HG03469 (cell line): ENCODE results near the gene SLC9A6.

Source experiments
- ATAC-seq: cut with Tn5 transposase; IDR thresholded peaks from one replicate; pipeline ENCODE4 v1.9.1; 2021; ENCODE audit warnings: mild to moderate bottlenecking, moderate library complexity, moderate number of reproducible peaks; ENCODE audit not compliant: unreplicated experiment

The SLC9A6 gene

DNA sequence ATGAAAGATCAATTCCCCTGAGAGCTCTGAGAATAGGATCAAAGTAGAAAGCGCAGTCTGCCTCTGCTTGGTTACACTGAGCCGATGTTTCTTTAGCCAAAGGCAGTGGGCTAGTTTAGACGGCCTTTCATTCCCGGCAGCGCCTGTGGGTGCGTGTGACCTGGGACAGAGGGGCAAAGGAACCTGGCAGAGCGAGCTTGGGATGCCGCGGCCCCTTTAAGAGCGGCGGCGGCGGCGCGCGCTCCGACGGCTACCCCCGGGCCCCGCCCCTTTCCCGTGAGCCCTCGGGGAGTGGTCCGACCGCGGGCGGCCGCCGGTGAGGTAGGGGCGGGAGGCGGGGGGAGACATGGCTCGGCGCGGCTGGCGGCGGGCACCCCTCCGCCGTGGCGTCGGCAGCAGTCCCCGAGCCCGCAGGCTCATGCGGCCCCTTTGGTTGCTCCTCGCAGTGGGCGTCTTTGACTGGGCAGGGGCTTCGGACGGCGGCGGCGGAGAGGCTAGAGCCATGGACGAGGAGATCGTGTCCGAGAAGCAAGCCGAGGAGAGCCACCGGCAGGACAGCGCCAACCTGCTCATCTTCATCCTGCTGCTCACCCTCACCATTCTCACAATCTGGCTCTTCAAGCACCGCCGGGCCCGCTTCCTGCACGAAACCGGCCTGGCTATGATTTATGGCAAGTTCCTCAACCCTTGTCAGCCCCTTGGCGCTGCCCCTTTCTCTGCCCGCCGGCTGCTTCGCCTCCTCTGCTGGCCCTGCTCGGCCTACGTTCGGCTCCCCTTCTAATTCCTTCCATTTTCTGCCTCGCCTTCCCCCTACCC is at the start of gene SLC9A6:
TSS of gene SLC9A6 (plus strand) at position 279 of the 816 bp plus-strand sequence. CDS start at position 503, 224 bp downstream.
- ATAC-seq: peak; percentile 72

DNA sequence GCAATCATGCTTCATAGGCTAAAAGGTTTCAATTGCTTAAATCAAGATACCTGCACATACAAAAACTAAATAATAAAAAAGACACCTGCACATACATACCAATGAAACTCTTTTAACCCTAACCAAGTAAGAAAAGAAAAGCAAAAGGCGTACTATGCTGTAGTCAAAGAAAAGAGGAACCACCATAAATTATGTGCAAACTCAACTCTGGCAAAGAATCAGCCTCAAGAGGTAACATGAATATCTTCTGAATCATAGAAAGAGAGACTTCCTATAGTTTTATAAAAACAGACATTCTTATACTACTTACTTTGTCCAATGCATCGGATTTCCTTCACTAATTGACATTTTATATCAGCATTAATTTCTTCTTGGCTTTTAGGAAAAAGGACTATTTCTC is 40.7 kb upstream of the SLC9A6 start:
- ATAC-seq: no peak

DNA sequence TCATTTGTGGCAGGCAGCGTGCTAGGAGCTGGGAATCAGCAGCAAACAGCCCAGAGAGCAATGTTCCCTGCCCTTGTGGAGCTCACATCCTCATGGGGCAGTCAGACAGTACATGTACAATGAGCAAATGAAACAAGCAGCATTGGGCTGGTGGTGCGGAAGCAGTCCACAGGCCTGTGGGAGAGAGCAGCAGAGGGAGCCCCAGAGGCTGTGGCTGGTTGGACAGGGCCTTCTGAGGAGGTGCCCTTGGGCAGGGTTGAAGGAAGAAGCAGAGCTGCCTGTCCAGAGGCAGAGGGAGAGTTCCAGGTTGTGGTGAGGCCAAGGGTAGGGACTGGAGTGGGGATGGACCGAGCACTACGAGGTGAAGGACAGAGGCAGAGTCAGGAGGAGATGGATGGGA is 33.9 kb upstream of the SLC9A6 start:
- no peak for ATAC-seq

DNA sequence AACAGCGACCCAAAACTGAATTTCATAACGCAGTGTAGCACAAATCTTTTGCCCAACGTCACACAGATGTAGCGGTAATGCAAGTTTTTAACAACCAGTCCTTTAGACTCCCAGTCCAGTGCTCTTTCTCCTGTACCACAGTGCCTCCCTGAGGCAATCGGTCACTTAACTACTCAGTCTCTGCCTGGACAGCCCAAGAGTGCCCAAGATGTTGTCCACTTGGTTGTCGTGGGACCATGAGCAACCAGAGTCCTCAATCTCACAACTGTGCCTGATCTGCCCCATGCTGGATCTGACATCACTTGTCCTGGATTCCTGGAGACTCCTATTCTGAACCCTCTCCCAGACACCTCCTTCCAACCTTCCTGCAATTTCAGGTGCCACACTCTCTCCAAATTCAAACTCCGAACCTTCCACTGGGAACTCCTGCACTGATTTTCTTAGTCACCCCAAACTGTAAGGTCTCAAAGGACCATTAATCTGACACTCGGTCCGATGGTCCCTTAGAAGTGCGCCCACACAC is 12.1 kb upstream of the SLC9A6 start:
- no peak for ATAC-seq

DNA sequence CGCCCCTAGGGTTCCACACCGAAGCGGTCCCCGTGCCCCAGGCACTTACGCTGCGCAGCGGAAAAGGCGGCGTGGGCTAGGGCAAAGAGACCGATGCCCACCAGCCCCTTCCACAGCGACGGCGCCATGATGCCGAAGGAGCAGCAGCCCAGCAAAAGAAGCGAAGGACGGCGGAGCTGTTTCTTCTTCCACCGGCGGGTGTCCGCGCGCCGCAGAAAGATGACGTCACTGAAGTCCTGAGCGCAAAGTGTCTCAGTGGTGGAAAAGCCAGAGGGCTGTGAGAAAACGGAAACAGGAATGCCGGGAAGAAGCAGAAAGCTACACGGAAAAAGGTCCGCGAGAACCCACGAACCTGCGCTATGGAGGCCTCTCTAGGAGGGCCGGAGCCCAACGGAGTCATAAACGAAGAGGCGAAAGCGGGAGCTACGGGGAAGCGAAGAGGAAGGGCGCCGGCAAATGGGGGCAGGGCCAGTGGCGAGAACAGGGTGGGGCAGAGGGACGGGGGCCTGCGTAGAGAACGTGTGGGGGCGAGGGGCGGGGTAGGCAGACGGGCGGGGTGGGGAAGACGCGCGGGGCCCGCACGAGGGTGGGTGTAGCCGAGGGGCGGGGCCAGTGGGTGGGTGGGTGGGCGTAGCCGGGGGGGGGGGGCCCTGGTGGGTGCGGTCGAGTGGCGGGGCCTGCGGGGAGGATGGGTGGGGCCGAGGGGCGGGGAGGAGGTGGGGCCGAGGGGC is 11.5 kb upstream of the SLC9A6 start, which contains the start of gene MMGT1:
TSS of gene MMGT1 (minus strand) at position 441 of the 731 bp plus-strand sequence. CDS start at position 128, 313 bp downstream.
- ATAC-seq: peak; percentile 54

DNA sequence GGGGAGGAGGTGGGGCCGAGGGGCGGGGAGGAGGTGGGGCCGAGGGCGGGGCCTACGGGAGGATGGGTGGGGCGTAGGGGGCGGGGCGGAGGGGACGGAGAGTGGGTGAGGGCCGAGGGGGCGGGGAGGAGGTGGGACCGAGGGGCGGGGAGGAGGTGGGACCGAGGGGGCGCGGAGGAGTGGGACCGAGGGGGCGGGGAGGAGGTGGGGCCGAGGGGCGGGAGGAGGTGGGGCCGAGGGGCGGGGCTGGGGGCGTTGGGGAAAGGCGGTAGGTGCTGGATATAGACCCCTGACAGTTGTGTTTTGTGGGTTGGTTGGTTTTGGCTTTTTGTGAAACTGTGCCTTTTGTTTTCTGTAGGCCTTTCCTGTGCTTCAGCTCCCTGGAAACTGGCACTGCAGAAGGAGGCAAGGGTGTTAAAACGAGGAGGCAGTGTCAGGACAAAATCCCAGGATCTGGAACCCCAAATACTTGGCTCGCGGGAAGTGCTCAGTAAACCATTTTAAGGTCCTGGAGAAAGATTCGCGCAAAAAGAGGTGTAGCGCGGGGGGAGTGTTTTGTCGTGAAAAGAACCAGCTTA is 10.9 kb upstream of the SLC9A6 start:
- ATAC-seq: no peak

DNA sequence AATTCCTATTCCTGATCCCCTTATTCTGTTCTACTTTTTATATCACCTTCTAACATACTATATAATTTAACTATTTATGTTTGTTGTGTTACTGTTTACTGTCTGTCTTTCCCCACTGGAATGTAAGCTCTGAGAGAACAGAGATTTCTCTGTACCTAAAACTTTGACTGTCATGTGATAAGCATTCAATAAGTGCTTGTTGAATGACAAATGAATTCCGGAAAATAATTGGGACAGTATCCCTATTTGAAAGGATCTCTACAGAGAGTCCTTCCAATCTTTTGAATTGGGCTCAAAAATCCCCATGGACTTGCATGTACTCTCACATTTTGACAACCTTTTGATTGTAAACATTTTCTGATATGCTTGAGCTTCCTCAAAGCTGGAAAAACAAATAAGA is 9.8 kb upstream of the SLC9A6 start:
- no peak for ATAC-seq

DNA sequence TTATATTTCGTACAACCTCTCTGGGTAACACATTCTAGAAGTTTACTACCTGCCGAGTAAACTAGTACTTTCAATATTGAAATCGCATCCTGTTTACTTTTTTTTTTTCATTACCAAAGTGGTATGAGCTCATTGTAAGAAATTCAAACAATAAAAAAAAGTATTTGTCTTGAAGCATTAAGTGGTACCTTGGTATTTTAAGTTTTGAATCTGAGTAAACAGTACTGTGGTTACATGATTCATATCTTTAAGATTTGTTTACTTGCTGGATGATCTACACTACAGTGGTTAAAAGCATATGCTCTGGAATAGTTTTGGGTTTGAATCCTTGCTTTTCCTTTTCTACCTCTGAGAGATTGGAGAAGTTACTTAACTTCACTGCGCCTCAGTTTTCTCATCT is 7.6 kb upstream of the SLC9A6 start:
- ATAC-seq: no peak

DNA sequence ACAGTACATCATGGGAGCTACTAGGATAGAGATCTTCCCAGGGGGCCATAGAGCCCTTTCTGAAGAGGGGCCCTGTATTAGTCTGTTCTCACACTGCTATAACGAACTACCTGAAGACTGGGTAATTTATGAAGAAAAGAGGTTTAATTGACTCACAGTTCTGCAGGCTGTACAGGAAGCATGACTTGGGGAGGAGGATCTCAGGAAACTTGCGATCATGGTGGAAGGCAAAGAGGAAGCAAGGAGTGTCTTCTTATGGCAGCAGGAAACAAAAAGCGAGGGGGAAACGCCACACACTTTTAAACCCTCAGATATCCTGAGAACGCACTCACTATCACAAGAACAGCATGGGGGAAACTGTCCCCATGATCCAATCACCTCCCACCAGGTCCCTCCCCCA is 4.2 kb upstream of the SLC9A6 start:
- ATAC-seq: no peak

DNA sequence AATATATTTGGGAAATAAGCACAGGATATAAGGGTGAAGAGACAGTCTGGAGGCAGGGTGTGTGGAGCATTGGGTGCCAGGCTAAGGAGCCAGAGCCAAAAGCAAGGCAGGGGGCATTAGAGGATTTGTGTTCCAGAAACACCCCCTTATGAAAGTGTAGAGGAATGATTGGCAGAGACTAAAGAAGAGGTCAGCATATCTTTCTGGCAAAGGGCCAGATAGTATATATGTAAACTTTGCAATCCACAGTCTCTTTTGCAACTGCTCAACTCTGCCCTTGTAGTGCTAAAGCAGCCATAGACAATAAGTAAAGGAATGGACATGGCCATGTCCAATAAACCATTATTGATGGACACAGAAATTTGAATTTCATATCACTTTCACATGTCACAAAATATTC is 3.6 kb upstream of the SLC9A6 start:
- ATAC-seq: no peak

DNA sequence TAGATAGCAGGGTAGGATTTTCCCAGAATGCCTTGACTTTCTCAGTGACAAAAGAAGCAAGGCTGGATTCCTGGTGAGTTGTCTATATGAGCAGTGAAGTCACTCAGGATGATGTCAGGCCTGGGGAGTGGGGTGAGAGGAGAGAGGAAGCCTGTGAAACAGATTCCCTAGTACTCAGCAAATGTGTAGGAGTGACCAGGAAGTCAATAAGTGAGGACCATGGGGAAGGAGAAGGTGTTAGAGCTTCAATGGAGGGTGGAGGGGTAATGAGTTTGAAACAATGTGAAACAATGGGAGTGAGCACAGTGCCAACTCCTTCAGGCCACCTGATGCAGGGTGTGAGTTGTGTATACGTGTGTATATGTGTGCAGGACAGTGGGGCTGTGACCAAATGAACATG is 2.4 kb upstream of the SLC9A6 start:
- ATAC-seq: no peak

DNA sequence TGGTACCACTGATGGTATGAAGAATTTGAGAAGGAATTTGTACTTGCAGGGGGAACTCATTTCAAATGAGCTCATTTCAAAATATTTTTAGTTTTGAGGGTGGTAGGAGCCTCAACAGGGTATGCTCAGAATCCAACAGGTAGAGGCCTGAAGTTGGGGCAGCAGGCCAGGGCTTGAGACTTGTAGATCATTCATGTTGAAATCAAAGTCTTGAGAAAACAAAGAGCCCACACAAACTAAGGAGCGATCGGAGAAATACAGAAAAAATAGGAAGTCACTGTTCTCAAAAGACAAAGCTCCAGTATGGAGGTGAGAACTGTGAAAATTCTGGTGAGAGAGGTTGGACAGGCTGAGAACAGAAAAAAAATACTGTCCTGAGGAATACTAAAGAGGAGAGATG is 979 bp upstream of the SLC9A6 start:
- no peak for ATAC-seq

DNA sequence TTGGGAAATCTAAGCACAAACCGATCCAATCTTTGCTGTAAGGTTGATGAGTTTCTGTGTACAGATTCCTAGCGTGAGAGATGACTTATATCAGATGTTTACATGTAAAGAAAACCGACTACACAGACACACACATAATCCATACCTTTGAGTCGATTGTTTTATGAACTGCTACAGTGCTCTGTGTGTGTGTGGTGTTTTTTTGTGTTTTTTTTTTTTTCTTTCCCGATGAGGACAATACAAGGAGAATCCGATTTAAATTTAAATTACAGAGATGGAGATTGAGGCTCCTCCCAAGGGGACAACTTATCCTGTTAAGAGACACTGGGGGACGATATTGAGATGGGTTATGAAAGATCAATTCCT is 461 bp upstream of the SLC9A6 start:
- ATAC-seq: no peak

DNA sequence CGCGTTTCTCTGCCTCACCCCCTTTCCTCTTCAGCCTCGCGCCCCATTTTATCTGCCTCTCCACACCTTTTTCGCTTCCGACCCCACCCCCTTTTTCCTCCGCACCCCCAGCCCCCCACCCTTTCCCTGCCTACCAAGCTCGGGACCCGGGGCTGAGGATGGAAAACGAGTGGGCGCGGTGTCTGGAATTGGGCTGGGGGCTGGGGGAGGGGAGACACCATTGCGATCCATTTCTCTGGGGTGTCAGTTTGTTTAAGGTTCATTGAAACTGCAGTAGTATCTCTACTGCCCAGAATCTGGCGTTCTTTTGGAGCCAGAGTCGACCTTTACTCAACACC is 707 bp downstream of the SLC9A6 start:
- no peak for ATAC-seq

DNA sequence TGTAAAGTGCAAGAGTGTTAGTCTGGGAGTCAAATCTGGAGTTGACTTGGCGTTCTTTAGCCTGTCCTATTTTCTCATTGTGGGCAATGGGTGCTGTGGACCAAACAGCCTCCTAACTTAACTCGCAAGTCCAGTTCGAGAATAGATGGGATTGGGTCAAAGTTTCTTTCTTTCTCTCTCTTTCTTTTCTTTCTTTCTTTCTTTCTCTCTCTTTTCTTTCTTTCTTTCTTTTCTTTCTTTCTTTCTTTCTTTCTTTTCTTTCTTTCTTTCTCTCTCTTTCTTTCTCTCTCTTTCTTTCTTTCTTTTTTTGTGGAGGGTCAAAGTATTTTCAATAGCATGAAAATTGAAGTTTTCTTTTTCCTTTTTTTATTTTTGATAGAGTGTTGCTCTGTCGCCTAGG is 3.0 kb downstream of the SLC9A6 start:
- ATAC-seq: no peak

DNA sequence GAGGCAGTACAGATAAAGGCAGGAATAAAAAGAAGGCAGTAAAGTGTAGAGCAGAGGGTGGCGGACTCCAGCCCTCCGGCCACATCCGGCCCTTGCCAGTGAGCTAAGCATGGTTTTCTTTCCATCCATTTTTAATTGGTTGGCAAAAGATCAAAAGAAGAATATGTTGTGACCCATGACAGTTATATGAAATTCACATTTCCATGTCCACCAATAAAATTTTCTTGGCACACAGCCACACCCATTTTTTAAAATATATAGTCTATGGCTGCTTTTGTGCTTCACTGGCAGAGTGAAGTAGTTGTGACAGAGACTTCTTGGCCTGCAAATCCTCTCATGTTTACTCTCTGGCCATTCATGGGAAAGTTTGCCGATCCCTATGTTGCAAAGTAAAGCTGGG is 29.8 kb downstream of the SLC9A6 start:
- no peak for ATAC-seq

DNA sequence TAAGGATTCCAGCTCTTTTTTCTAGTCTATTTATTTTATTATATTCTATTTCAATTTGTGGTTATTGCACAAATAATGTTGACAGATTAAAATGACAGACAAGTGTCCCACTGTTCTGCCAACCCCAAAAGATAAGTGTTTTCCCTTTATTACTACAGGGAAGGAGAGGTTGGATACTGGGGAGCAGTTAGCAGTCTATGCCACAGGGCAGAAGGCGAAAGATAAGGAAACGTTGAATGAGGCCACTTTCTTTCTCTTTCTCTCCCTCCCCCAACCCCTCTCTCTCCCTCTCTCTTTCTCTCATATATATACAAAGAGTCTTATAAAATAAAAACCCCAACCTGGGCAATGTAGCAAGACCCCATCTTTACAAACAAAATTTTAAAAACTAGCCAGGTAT is 31.6 kb downstream of the SLC9A6 start:
- no peak for ATAC-seq

DNA sequence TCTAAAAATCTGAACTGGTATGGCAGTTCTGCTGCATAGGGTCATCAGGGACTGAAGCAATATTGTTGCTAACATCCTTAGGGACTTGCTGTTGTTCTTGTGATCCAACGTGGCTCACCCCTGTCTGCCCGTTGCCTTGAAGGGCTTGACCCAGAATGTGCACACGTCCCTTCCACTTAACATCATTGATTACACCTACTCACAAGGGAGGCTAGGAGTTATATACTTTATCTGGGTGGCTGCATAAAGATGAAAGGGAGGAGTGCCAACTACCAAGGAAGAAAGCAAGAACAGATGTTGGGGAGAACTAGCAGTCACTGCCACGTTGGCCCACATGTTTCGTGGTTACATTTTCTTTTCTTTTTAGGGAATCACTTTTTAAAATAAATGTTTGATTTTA is 34.0 kb downstream of the SLC9A6 start:
- ATAC-seq: no peak

DNA sequence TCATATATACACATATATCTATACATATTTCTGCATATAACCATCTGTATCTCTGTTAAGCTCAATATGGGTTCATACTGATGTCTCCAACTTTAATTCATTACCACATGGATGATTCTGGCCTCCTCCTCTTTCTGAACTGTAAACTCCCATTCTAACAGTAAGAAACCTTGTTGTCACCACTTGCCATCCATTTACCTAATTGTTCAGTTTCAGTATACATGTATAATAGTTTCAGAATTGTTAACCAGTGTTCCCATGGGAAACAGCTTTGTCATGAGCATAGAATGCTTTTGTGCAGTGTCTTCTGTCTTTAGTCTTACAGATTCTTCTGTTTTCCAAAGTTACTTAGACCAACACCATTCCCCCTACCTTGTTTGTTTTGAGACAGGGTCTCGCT is 35.9 kb downstream of the SLC9A6 start:
- peak; percentile 75 for ATAC-seq

DNA sequence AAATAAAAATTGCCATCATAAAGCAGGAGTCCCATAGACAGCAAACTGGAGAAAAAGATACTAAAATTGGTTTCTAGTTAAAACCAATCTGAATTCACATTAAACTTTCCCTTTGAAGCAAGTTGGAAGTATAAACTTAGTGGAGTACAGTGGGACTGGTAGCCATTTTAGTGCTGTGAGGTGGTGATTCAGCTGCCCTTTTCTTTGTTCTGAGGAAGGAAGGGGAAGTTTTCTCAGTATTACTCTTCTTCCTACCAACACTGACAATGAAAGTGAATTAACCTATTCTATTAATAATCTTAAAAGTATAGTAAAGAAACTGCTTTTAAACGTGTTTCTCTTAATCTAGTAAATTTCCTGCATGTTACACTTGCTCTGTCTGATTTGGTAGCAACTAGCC is 36.7 kb downstream of the SLC9A6 start:
- ATAC-seq: no peak

DNA sequence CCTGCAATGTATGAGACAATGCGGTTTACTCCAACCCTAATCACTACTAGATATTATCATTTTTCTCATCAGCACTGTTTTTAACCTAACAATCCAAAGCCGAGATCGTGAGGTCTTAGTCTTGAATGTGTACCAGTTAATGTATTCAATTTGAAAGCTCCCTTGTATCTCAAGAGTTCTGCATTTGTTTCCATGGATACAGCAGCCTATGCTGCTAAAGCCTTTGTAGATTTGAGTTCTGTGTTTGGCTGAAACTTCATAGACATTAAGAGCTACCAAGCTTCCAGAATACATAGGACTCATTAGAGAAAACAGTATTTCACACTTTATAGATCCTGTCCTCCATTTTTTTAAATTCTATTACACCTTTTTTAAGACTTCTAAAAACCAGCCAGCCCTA is 39.9 kb downstream of the SLC9A6 start:
- no peak for ATAC-seq
